Vagina (tissue), 2 donors: Measurements from ENCODE around the gene EIF2D. TPM values are rescaled to one million over a fixed set of nuclear protein-coding genes. Genes with fewer than 3 reads are reported as not detected.

ENCODE experiments used
- DNase-seq, 2 donors: peaks; one replicate each; pipeline ENCODE4 v3.0.0-alpha.2; 2017; ENCODE audit errors: extremely low spot score in 2 of 2
- H3K27ac ChIP-seq: fragments of 200-600 bp; sonication (generic); one replicate; pipeline ENCODE4 v1.5.1; 2019
- H3K27me3 ChIP-seq: fragments of 200-600 bp; sonication (generic); one replicate; pipeline ENCODE4 v1.5.1; 2019
- H3K36me3 ChIP-seq, 2 donors: fragments of 200-600 bp; sonication (generic); one replicate each; pipeline ENCODE4 v1.5.1; 2017 to 2019
- H3K4me1 ChIP-seq: fragments of 200-600 bp; sonication (generic); one replicate; pipeline ENCODE4 v1.5.1; 2019
- H3K4me3 ChIP-seq, 2 donors: fragments of 200-600 bp; sonication (generic); 1 replicate in 1 of 2; 2 replicates in 1 of 2; pipeline ENCODE4 v1.5.1; 2016 to 2019
- H3K9me3 ChIP-seq: fragments of 200-600 bp; sonication (generic); one replicate; pipeline ENCODE4 v1.5.1; 2019
- CTCF ChIP-seq, 3 experiments: fragments of 450-650 bp in 2 of 3; fragments of 200-600 bp in 1 of 3; sonication (generic) in 1 of 3; IDR thresholded peaks; one replicate each; pipeline ENCODE4 v1.5.1; 2017 to 2019; ENCODE audit warnings: antibody characterized with exemption in 3 of 3, mild to moderate bottlenecking in 2 of 3, moderate library complexity in 2 of 3
- POLR2A ChIP-seq, 2 donors: fragments of 450-650 bp; IDR thresholded peaks; one replicate each; pipeline ENCODE4 v1.6.1; 2017; ENCODE audit warnings: antibody characterized with exemption in 2 of 2, mild to moderate bottlenecking in 2 of 2, moderate library complexity in 2 of 2
- POLR2AphosphoS5 ChIP-seq, 2 donors: sonication (generic); formaldehyde crosslinking; IDR thresholded peaks; one replicate each; pipeline ENCODE4 v1.9.0; 2017; ENCODE audit warnings: antibody characterized with exemption in 2 of 2, mild to moderate bottlenecking in 2 of 2, low read depth in 1 of 2; ENCODE audit not compliant: insufficient read depth in 1 of 2
- intact Hi-C: fragments of 100-400 bp; cut with DNase I; formaldehyde crosslinking; loops from one replicate; pipeline ENCODE4 v1.15.1; 2023
- total RNA-seq: library from RNA; depleted of rRNA; stranded (reverse); fragments of >200 nt; gene quantifications from one replicate; pipeline ENCODE4 v1.2.3, GENCODE V29; 2016

The EIF2D gene
- total RNA-seq, 1 donor from 2014 or later, result 48.9 TPM

- Histone ChIP-seq H3K9me3 (no peaks in the 10 kb centered on the region), H3K4me1 (no peaks in the 10 kb centered on the region), H3K27me3 (no peaks in the 10 kb centered on the region), H3K4me3 (no peak overlapping the region), H3K27ac (no peak overlapping the region), H3K36me3 (peaks cover 0 to 14% of the 10 kb centered on the region in 2 donors)
- no peak for DNase-seq
- intact Hi-C loops, result no loop called here
- TF ChIP-seq POLR2AphosphoS5 (IDR thresholded peaks at IDR 0.05; ENCODE audit: insufficient read depth in 1 of 2, low read depth in 1 of 2) (no peak), POLR2A (IDR thresholded peaks at IDR 0.05) (no peak), CTCF (IDR thresholded peaks at IDR 0.05) (no peak)
Measured at GRCh38 chr1:206651958-206652890, 40.0 kb upstream of the EIF2D start.

DNA sequence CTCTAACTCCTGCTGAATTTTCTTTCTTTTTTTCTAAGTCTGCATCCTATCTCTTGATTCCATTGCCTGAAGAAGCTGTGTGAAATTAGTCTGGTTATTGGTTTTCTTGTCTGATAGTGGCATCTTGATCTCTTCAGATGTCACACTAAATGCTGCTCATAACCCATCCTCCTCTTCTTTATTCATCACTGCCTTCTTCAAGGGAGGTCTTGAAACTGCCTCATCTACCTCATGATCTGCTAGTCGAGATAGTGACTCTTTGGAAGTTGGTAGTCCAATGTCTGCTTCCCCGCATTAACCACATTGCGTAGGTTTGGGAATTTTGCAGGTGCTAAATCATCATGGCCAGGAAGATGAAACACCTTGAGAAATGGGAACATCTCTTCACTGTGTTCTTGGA is 38.7 kb upstream of the EIF2D start:
- no peak overlapping the region for H3K4me3 ChIP-seq

GRCh38 chr1:206649261-206649921 is 37.1 kb upstream of the EIF2D start:
- H3K9me3 ChIP-seq, result no peaks in the 10 kb centered on the region
- no peak overlapping the region for H3K27ac ChIP-seq
- no peaks in the 10 kb centered on the region for H3K27me3 ChIP-seq
- intact Hi-C loops, result no loop called here
- H3K4me3 ChIP-seq, result no peak overlapping the region
- peaks cover 0 to 14% of the 10 kb centered on the region in 2 donors for H3K36me3 ChIP-seq
- TF ChIP-seq POLR2A (IDR thresholded peaks at IDR 0.05) (no peak), CTCF (IDR thresholded peaks at IDR 0.05) (no peak), POLR2AphosphoS5 (IDR thresholded peaks at IDR 0.05; ENCODE audit: insufficient read depth in 1 of 2, low read depth in 1 of 2) (no peak)
- no peak for DNase-seq
- no peaks in the 10 kb centered on the region for H3K4me1 ChIP-seq

More for the DNA sequence above, 38.7 kb upstream of the EIF2D start:
- no peak for DNase-seq
- intact Hi-C loops, result no loop called here
- Histone ChIP-seq H3K4me1 (no peaks in the 10 kb centered on the region), H3K27me3 (no peaks in the 10 kb centered on the region), H3K9me3 (no peaks in the 10 kb centered on the region), H3K36me3 (peaks cover 0 to 14% of the 10 kb centered on the region in 2 donors), H3K27ac (no peak overlapping the region)
- TF ChIP-seq CTCF (IDR thresholded peaks at IDR 0.05) (no peak), POLR2AphosphoS5 (IDR thresholded peaks at IDR 0.05; ENCODE audit: insufficient read depth in 1 of 2, low read depth in 1 of 2) (no peak), POLR2A (IDR thresholded peaks at IDR 0.05) (no peak)

DNA sequence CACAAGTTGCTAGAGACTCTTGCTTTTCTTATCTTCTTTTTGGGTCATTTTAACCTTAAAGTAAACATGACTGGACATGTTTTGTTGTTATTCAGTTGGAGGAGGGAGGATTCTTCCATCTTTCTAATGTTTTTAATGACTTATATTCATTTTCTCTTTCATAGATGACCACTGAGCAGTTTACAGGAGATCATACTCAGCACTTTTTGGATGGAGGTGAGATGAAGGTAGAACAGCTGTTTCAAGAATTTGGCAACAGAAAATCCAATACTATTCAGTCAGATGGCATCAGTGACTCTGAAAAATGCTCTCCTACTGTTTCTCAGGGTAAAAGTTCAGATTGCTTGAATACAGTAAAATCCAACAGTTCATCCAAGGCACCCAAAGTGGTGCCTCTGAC is 35.0 kb upstream of the EIF2D start:
- Histone ChIP-seq H3K9me3 (no peaks in the 10 kb centered on the region), H3K27me3 (no peaks in the 10 kb centered on the region), H3K36me3 (peaks cover 0 to 14% of the 10 kb centered on the region in 2 donors), H3K4me1 (no peaks in the 10 kb centered on the region), H3K4me3 (no peak overlapping the region), H3K27ac (no peak overlapping the region)
- TF ChIP-seq POLR2AphosphoS5 (IDR thresholded peaks at IDR 0.05; ENCODE audit: insufficient read depth in 1 of 2, low read depth in 1 of 2), result no peak
- TF ChIP-seq CTCF (IDR thresholded peaks at IDR 0.05), result no peak
- TF ChIP-seq POLR2A (IDR thresholded peaks at IDR 0.05), result no peak
- intact Hi-C loops, result no loop called here
- DNase-seq, result no peak
